ENCODE measurements around the gene EIPR1.

DNA sequence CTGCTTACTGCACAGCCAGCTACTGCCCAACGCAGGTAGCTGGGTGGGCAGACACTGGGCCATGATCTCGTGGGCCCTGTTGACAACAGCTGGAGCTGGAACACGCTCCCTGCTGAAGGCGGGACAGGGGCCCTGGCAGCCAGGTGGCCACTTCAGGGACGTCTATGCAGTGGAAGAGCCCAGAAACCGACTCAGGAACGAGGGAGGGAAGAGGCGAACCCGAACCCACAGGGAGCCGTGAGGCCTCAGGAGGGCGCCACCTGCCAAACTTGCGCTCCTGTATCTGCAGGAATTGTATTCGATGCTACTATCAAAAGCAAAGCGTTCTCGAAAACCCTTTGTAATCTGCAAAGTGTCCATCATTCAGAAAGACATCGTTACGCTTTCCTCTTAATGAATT, 198.4 kb downstream of the EIPR1 start:
- TF ChIP-seq, protein P1, sequence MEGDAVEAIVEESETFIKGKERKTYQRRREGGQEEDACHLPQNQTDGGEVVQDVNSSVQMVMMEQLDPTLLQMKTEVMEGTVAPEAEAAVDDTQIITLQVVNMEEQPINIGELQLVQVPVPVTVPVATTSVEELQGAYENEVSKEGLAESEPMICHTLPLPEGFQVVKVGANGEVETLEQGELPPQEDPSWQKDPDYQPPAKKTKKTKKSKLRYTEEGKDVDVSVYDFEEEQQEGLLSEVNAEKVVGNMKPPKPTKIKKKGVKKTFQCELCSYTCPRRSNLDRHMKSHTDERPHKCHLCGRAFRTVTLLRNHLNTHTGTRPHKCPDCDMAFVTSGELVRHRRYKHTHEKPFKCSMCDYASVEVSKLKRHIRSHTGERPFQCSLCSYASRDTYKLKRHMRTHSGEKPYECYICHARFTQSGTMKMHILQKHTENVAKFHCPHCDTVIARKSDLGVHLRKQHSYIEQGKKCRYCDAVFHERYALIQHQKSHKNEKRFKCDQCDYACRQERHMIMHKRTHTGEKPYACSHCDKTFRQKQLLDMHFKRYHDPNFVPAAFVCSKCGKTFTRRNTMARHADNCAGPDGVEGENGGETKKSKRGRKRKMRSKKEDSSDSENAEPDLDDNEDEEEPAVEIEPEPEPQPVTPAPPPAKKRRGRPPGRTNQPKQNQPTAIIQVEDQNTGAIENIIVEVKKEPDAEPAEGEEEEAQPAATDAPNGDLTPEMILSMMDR (IDR thresholded peaks at IDR 0.05) = 0 out of 3 replicates have a peak, but pooled peaks have one; percentile 9
- TF ChIP-seq FOXS1 (CRISPR knock-in tag; IDR thresholded peaks at IDR 0.05) = no peak
- TF ChIP-seq, protein P2, sequence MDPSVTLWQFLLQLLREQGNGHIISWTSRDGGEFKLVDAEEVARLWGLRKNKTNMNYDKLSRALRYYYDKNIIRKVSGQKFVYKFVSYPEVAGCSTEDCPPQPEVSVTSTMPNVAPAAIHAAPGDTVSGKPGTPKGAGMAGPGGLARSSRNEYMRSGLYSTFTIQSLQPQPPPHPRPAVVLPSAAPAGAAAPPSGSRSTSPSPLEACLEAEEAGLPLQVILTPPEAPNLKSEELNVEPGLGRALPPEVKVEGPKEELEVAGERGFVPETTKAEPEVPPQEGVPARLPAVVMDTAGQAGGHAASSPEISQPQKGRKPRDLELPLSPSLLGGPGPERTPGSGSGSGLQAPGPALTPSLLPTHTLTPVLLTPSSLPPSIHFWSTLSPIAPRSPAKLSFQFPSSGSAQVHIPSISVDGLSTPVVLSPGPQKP (IDR thresholded peaks at IDR 0.05; ENCODE audit: low read depth, low read length) = no peak
- no peak for TF ChIP-seq EP300 (IDR thresholded peaks at IDR 0.05)
- no peak for TF ChIP-seq CHD2 (IDR thresholded peaks at IDR 0.05; ENCODE audit: low read length, partially characterized antibody)
- TF ChIP-seq RAD21 (conservative IDR thresholded peaks at IDR 0.05 in 1 of 2, IDR thresholded peaks at IDR 0.05 in 1 of 2) = peak in 1 of 2 experiments; percentile 34; a peak in 2 of 5 replicates
- TF ChIP-seq ZFP36 (IDR thresholded peaks at IDR 0.05; ENCODE audit: borderline replicate concordance, partially characterized antibody) = no peak
- TF ChIP-seq ESRRA (IDR thresholded peaks at IDR 0.05; ENCODE audit: borderline replicate concordance, low read length) = no peak
- TF ChIP-seq FOSL2 (IDR thresholded peaks at IDR 0.05) = no peak
- TF ChIP-seq FOSL2 (CRISPR knock-in tag; IDR thresholded peaks at IDR 0.05) = no peak
- TF ChIP-seq CEBPB (IDR thresholded peaks at IDR 0.05) = no peak
- TF ChIP-seq POLR2A (IDR thresholded peaks at IDR 0.05; ENCODE audit: low read length) = no peak
- TF ChIP-seq, protein P3, sequence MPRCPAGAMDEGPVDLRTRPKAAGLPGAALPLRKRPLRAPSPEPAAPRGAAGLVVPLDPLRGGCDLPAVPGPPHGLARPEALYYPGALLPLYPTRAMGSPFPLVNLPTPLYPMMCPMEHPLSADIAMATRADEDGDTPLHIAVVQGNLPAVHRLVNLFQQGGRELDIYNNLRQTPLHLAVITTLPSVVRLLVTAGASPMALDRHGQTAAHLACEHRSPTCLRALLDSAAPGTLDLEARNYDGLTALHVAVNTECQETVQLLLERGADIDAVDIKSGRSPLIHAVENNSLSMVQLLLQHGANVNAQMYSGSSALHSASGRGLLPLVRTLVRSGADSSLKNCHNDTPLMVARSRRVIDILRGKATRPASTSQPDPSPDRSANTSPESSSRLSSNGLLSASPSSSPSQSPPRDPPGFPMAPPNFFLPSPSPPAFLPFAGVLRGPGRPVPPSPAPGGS (IDR thresholded peaks at IDR 0.05) = no peak
